ENCODE results near the gene RBX1.
"Not testable (repeated sequence)": the region's sequence is repeated elsewhere in the genome, so short reads cannot be mapped to it uniquely, and the experiment has no call there.

The RBX1 gene
- 47.7 to 76.6 reads per million in 2 experiments for total RNA-seq

DNA sequence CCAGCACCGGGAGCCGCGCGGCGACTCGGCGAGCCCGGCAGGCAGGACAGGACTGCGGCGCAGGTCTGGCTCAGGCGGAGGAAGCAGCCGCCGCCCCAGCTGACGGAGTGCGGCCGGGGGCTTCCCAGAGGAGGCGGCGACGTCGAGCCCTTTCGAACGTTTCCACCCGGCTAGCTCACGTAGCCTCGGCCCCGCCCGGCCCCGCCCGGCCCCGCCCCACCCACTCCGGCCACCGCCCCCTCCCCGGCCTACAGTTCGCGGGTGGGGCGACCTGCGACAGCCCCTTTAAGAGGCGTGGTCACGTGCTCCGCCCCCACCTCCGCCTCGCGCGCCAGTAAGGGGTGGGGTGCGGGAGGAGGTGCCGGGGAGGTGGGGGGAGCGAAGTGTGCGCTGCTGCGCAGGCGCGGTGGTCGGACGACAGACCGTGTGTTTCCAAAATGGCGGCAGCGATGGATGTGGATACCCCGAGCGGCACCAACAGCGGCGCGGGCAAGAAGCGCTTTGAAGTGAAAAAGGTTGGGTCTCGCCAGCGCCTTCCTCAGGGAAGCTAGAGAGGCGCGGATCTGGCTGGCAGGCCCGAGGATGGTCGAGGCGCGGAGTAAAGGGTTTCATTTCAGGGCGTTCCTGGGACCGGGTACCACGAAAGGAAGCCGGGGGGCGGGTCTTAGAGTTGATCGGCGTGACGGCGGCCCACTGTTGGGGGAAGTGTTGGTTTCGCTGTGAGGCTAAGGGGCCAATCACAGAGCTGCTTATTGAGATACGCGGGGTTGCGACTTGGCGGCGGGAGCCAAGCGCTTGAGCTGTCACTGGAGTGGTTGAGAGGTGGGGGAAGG, at the start of gene RBX1:
RBX1 (plus strand) TSS at position 417 of the 833 bp plus-strand sequence; CDS start at position 438, 21 bp downstream.
- DNase-seq (ENCODE audit: low read depth): peak; percentile 97

DNA sequence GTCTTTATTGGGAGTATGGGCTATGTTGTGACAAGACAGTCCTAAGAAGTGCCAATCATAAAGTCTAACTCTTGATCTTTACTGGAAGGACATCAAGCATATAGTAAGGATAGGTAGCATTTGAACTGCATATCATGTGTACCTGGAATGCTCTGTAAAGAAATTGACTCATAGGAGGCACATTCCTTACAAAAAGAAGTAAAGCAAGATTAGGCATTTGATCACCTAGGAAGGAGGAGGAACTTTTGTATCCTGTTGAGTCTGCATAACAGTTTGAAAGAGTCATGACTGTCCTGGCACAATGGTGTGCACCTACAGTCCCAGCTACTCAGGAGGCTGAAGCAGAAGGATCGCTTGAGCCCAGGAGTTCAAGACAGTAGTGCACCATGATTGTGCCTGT, 47.1 kb upstream of the RBX1 start:
- DNase-seq (ENCODE audit: low read depth): no peak

GRCh38 chr22:40908895-40909294, 42.3 kb upstream of the RBX1 start:
- DNase-seq (ENCODE audit: low read depth): no peak

GRCh38 chr22:40911772-40912171, 39.4 kb upstream of the RBX1 start:
- DNase-seq (ENCODE audit: low read depth): no peak

GRCh38 chr22:40912987-40913386, 38.2 kb upstream of the RBX1 start:
- DNase-seq (ENCODE audit: low read depth): not testable (repeated sequence)

DNA sequence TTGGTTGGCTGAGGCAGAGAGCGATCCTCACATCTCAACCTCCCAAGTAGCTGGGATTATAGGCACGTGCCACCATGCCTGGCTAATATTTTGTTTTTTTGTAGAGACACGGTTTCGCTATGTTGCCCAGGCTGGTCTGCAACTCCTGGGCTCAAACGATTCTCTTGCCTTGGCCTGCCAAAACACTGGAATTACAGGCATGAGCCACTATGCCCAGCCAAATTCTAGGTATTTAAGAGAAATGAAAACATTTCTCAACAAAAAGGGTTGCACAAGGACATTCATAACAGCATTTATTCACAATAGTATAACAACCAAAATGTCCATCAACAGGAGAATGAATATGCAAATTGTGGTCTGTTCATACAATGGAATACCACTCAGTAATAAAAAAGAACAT, 31.7 kb upstream of the RBX1 start:
- no peak for DNase-seq (ENCODE audit: low read depth)

DNA sequence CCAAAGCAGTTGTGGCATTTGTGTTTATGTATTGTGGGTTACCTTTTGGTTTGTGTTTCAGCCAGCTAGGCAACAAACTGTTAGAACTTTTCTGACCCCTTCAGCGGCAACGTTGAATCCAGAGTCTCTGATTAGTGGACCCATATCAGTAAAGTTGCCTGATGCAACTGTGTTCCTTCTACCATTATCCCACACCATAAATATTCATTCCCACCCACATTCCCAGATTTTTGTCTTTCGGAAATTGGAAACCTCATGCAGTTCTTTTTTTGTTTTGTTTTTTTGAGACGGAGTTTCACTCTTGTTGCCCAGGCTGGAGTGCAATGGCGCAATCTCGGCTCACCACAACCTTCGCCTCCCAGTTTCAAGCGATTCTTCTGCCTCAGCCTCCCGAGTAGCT, 30.7 kb upstream of the RBX1 start:
- no peak for DNase-seq (ENCODE audit: low read depth)

DNA sequence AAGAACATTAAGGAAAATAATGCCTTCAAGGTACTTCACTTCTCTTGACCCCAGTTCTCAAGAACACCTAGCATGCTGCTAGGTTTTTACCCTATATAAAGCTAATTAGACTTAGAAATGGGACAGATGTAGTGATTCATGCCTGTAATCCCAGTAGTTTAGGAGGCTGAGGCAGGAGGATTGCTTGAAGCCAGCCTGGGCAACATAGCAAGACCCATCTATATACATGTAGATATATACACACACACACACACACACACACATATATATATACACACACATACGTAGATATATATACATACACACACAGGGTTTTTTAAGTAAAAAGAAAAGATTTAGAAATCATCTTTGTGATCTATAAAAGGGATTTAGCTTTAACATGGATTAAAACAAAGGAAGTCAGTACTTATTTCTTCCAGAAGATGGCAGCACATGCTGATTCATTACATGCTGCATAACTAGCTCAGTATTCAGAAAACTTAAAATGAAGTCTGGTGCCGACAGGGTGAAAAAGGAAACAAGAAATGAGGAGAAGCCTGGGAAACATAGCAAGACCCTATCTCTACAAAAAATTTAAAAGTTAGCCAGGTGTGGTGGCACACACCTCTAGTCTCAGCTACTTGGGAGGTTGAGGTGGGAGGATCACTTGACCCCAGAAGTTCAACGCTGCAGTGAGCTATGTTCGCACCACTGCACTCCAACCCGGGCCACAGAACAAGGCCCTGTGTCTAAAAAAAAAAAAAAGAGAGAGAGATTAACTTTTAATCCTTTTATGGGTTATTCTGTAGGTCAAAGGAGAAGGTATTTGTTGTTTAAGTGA, 28.5 kb upstream of the RBX1 start:
- DNase-seq (ENCODE audit: low read depth): no peak

GRCh38 chr22:40928657-40929056, 22.5 kb upstream of the RBX1 start:
- no peak for DNase-seq (ENCODE audit: low read depth)

DNA sequence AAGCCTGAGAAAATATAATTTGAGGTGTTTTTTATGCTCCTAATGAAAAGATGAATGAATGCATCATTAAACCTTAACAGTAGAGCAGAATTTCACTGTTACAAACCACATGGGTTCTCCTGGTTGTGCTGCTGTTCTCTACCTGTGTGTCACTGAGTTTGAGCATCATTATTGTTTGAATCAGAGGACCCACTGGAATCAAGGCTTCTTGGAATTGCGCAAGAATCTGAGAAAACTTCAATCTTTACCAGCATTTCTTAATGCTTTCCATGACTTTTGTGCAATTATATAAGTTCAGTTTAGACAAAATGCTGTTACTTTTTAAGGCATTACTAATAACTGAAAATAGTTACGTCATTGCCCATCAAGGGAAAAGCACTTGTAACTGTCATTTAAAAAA, 18.8 kb upstream of the RBX1 start:
- no peak for DNase-seq (ENCODE audit: low read depth)

DNA sequence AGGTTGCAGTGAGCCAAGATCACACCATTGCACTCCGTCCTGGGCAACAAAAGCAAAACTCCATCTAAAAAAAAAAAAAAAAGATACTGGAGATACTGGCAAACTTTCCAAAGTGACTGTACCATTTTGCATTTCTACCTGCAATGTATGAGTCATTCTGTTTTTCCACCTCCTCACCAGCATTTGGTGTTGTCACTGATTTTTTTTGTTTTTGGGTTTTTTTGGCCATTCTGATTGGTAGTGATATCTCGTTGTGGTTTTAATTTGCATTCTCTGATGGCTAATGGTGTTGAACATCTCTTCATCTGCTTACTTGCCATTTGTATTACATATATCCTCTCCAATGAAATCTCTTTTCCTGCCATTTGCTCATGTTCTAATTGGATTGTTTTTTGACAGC, 12.0 kb upstream of the RBX1 start:
- DNase-seq (ENCODE audit: low read depth): no peak

GRCh38 chr22:40951795-40952605, 822 bp downstream of the RBX1 start:
- DNase-seq (ENCODE audit: low read depth): no peak

DNA sequence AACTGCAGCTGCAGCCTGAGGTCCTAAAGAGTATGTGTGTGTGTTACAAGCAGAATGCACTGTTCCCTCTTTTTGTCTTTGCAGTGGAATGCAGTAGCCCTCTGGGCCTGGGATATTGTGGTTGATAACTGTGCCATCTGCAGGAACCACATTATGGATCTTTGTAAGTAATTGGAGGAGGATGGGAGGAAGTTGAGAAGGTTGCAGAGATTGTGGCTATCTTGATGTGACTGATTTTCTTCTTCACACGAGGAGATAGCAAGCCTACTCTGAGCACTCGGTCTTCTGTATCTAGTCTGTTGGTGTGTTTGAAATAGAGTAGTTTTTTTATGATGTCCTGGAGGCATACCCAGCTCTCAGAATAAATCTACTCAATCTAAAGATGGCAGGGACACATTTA, 2.3 kb downstream of the RBX1 start:
- DNase-seq (ENCODE audit: low read depth): no peak

- DNase-seq (ENCODE audit: low read depth): no peak
Measured at GRCh38 chr22:40954113-40954512, 2.9 kb downstream of the RBX1 start.

DNA sequence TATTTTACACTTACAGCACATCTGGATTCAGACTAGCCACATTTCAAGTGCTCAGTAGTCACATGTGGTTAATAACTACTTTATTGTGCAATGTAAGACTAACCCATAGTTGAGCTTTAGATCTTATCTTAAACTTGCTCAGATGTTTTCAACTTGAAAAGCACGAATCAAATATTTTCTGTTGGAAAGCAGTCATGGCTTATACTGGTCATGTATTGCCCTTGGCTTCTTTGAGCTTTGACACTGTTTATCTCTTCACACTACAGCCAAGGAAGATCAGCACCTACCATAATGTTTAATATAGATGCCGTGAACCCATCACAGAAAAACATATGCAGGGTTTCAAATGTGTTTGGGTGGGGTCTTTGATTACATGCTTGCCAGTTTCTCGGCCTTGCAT, 4.4 kb downstream of the RBX1 start:
- no peak for DNase-seq (ENCODE audit: low read depth)

- DNase-seq (ENCODE audit: low read depth): no peak
Measured at GRCh38 chr22:40957601-40958000, 6.4 kb downstream of the RBX1 start.

DNA sequence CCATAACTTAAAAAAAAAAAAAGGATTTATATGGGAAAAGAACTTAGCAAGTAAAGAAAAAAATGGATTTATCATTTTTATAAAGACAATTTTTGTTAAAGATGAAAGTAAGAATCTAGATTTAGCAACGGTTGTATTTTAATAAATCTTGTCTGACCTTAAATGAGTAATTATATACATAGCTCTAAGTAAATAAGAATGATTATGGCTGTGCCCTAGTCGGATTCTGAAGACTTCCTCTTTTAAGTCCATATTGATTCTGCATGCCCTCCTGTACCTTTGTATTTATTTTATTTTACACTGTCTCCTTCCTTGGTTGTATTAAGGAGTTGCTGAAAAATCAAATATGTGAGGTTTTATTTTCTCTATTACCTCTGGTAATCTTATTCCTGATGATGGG, 7.1 kb downstream of the RBX1 start:
- DNase-seq (ENCODE audit: low read depth): no peak

DNA sequence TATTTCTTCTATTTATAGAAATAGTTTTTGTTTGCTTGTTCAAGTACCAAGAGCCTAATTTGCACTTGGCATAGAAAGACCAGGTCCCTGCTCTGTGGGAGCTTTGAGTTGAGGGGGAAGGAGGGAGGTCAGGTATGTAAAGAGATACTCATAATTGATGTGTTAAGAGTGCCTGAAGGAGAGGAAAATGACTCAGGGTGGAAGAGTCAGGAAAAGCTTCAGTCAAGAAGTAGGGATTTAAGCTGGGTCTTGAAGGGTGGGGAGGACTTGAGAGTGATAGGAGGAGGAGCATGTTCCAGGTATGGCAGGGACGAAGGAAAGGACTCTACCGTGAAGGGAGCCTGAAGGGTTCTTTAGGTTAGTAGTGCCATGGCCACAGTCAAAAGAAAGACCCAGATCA, 9.0 kb downstream of the RBX1 start:
- no peak for DNase-seq (ENCODE audit: low read depth)

GRCh38 chr22:40965936-40966725, 15.0 kb downstream of the RBX1 start:
- no peak for DNase-seq (ENCODE audit: low read depth)

- no peak for DNase-seq (ENCODE audit: low read depth)
Measured at GRCh38 chr22:40966726-40967085, 15.5 kb downstream of the RBX1 start.

- no peak for DNase-seq (ENCODE audit: low read depth)
Measured at GRCh38 chr22:40967111-40967760, 16.1 kb downstream of the RBX1 start.
